ENCODE data around the gene SPAG6.

GRCh38 chr10:22318772-22319171 lies 26.5 kb upstream of the SPAG6 start:
- TF ChIP-seq FOSL1 (IDR thresholded peaks at IDR 0.05; ENCODE audit: insufficient read depth, low read depth, low read length) (no peak), RBBP5 (IDR thresholded peaks at IDR 0.05; ENCODE audit: borderline replicate concordance, low read depth, low read length) (no peak), NANOG (IDR thresholded peaks at IDR 0.05; ENCODE audit: insufficient read depth, low read depth, low read length, poor library complexity, severe bottlenecking) (no peak), GABPA (IDR thresholded peaks at IDR 0.05; ENCODE audit: borderline replicate concordance, insufficient read depth, low read length) (no peak), CTCF (IDR thresholded peaks at IDR 0.05; ENCODE audit: control extremely low read depth in 1 of 3, insufficient read depth in 1 of 3, low read depth in 1 of 3, low read length in 3 of 3) (no peak), POLR2A (IDR thresholded peaks at IDR 0.05; ENCODE audit: control extremely low read depth in 1 of 2, low read depth in 2 of 2, low read length in 2 of 2) (no peak), EZH2 (IDR thresholded peaks at IDR 0.05; ENCODE audit: low read depth, low read length, severe bottlenecking) (no peak)

All from H1 (cell line).